Measurements from ENCODE around the gene MRPS14.
A peak's percentile ranks its signal among the peaks of the same experiment; 100 is the strongest.

- TF ChIP-seq CTCF (IDR thresholded peaks at IDR 0.05) (no peak), POLR2AphosphoS5 (IDR thresholded peaks at IDR 0.05; ENCODE audit: low read depth, low read length) (no peak), REST (IDR thresholded peaks at IDR 0.05; ENCODE audit: insufficient read depth in 1 of 2, low read depth in 2 of 2, low read length in 1 of 2) (0 out of 4 replicates have a peak, but pooled peaks of 1 of the 2 experiments have one; percentile 62), SIN3A (IDR thresholded peaks at IDR 0.05; ENCODE audit: borderline replicate concordance, insufficient read depth, low read depth, low read length) (peak; percentile 58; the same call in 1 of the 2 replicates)
These were observed 23.1 kb downstream of the MRPS14 start, which contains the start of gene CACYBP for GRCh38 chr1:174999936-175000696.

All from Panc1 (cell line).